Skeletal muscle tissue (tissue), 4 donors: ENCODE measurements around the gene NAP1L4. TPM values are rescaled to one million over a fixed set of nuclear protein-coding genes. Genes with fewer than 3 reads are reported as not detected.
A peak's percentile ranks its signal among the peaks of the same experiment; 100 is the strongest.

Experiments used
- H3K27ac ChIP-seq: one replicate; pipeline ENCODE4 v1.7.0; 2013; ENCODE audit warnings: mild to moderate bottlenecking, low read depth, low read length, inconsistent platforms
- H3K27me3 ChIP-seq, 3 donors: one replicate each; pipeline ENCODE4 v1.7.0; 2013; ENCODE audit warnings: low read length in 3 of 3; ENCODE audit not compliant: control insufficient read depth in 3 of 3, insufficient read depth in 3 of 3
- H3K36me3 ChIP-seq, 3 donors: one replicate each; pipeline ENCODE4 v1.7.0; 2013; ENCODE audit warnings: low read length in 3 of 3; ENCODE audit not compliant: control insufficient read depth in 3 of 3, insufficient read depth in 3 of 3
- H3K4me1 ChIP-seq, 3 donors: one replicate each; pipeline ENCODE4 v1.7.0; 2013; ENCODE audit warnings: low read length in 3 of 3, mild to moderate bottlenecking in 3 of 3; ENCODE audit not compliant: control insufficient read depth in 3 of 3, insufficient read depth in 3 of 3
- H3K4me3 ChIP-seq, 3 donors: one replicate each; pipeline ENCODE4 v1.7.0; 2013; ENCODE audit warnings: low read length in 3 of 3
- H3K9ac ChIP-seq, 3 donors: one replicate each; pipeline ENCODE4 v1.7.0; 2013; ENCODE audit warnings: low read length in 3 of 3, mild to moderate bottlenecking in 3 of 3, moderate library complexity in 2 of 3, low read depth in 1 of 3
- H3K9me3 ChIP-seq, 3 donors: one replicate each; pipeline ENCODE4 v1.7.0; 2013; ENCODE audit warnings: low read length in 3 of 3; ENCODE audit not compliant: control insufficient read depth in 3 of 3
- total RNA-seq: library from RNA; depleted of rRNA; stranded (reverse); fragments of >200 nt; gene quantifications from one replicate; pipeline ENCODE4 v1.2.3, GENCODE V29; 2014
- donor health status: Osteomylitis.

Gene NAP1L4
- total RNA-seq, 1 donor from 2014 or later = 148 TPM

DNA sequence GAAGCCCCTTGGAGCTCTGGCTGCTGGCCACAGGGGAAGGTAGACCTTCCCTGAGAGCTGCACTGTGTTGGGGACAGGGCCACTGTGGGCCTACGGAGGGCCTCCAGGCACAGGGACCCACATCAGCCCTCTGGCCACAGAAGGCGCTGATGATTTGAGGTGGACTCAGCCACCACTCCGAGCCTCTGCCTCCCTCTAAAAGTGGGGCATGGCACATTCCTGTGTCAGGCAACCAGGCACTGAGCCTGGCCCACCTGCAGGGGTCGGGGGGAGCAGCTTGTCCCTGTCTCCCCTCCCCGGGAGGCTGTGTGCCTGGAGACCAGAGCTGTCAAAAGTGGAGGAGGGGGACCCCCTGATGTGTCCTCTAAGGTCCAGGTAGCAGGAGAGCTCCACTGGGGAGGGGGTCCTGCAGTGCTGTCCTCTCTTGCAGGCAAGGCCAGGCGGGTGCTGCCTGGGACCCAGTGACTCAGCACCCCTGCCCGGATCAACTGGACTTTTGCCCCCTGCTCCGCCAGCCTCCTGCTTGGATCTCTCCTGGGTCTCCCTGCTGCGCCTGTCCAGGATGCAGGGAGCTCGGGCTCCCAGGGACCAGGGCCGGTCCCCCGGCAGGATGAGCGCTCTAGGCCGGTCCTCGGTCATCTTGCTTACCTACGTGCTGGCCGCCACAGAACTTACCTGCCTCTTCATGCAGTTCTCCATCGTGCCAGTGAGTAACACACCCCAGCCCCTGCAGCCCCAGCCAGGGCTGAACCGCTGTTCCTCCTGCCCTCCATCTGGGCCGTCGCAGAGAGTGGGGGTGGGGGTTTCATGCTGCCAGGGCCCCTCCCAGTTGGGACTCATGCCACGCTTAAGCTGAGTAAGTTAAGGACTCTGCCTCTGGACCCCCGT, 89.1 kb downstream of the NAP1L4 start:
- H3K27ac ChIP-seq = no peak overlapping the region
- peaks cover 0 to 3% (median 2%) of the 10 kb centered on the region in 3 donors for H3K9me3 ChIP-seq
- H3K9ac ChIP-seq = peak overlapping the region in 2 of 3 donors; percentile 56 to 78
- H3K4me3 ChIP-seq = peak overlapping the region in 2 of 3 donors; percentile 54 to 77
- H3K36me3 ChIP-seq = peaks cover 0 to 1% (median 0%) of the 10 kb centered on the region in 3 donors
- peaks cover 0 to 25% (median 24%) of the 10 kb centered on the region in 3 donors for H3K27me3 ChIP-seq
- H3K4me1 ChIP-seq = peaks cover 24 to 42% (median 26%) of the 10 kb centered on the region in 3 donors

GRCh38 chr11:2901854-2902783, 90.0 kb downstream of the NAP1L4 start:
- Histone ChIP-seq H3K4me3 (peak overlapping the region; percentile 54 to 77 (median 76)), H3K27me3 (peaks cover 0 to 20% (median 15%) of the 10 kb centered on the region in 3 donors), H3K36me3 (peaks cover 0 to 1% (median 0%) of the 10 kb centered on the region in 3 donors), H3K27ac (peak overlapping the region; percentile 55), H3K9me3 (no peaks in the 10 kb centered on the region), H3K9ac (peak overlapping the region in 2 of 3 donors; percentile 60 to 78), H3K4me1 (peaks cover 24 to 42% (median 26%) of the 10 kb centered on the region in 3 donors)

DNA sequence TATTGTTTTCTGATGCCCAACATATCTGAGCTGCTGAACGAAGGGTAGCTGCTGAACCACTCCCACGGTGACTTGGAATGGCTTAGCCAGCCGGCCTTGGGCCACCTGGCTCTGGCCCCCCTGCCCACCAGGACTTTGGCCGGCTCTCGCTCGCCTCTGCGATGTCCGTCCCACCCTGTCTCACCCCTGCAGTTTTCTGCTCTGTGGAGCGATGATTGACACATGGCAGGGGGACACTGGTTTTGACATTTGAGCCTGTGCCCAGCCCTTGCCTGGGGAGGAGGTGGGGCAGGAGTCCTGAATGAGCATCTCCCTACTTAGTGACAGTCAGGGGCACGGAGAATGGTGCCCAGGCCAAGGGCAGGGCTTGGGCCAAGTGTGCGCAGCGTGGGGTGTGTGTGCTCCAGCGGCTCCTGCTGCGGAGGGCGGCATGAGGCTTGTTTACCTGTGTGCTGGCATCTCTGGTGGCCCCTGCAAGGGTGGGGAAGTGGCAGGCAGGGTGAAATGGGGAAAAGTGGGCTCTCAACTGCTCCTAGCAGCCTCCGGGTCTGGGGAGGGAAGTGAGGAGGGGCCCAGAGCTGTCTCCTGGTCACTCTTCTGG, 90.8 kb downstream of the NAP1L4 start:
- H3K27ac ChIP-seq = peak overlapping the region; percentile 55
- peaks cover 24 to 42% (median 26%) of the 10 kb centered on the region in 3 donors for H3K4me1 ChIP-seq
- H3K9me3 ChIP-seq = no peaks in the 10 kb centered on the region
- H3K4me3 ChIP-seq = peak overlapping the region in 2 of 3 donors; percentile 32 to 58
- H3K27me3 ChIP-seq = peaks cover 0 to 20% (median 15%) of the 10 kb centered on the region in 3 donors
- peak overlapping the region in 2 of 3 donors; percentile 60 to 74 for H3K9ac ChIP-seq
- H3K36me3 ChIP-seq = peaks cover 0 to 1% (median 0%) of the 10 kb centered on the region in 3 donors

DNA sequence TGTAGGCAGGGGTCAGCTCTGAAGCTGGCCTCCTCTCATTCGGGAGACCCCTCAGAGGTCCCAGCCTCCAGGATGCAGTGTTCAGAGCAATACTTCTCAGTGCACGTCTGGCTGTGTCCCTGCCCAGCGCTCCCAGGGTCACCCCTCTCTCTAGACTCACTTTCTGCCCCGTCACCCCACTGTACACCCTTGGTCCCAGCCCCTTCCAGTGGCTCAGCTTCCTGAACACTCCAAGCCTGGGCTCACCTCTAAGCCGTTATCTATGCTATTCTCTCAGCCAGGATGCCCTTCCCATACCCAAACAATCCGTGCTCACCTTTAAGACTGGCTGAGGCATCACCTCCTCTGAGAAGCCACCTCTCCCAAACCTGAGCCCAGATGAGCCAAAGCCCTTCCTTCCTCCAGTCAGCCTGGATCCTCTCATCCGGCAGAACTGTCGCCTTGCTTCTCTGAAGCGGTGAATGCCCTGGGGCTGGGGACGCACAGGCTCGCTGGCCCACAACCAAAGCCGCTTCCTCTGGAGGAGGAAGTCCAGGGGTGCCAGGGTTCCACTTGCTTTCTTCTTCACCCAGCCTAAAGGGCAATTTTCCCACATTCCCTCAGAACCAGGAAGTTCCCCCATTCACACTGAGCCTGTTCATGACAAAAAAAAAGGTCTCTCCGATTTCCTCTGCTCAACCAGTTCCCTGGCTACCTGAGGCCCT, 92.9 kb downstream of the NAP1L4 start:
- H3K36me3 ChIP-seq = no peaks in the 10 kb centered on the region
- H3K4me1 ChIP-seq = peaks cover 24 to 42% (median 26%) of the 10 kb centered on the region in 3 donors
- peak overlapping the region in 1 of 3 donors; percentile 23 for H3K9ac ChIP-seq
- peak overlapping the region; percentile 70 for H3K27ac ChIP-seq
- no peaks in the 10 kb centered on the region for H3K9me3 ChIP-seq
- H3K27me3 ChIP-seq = peaks cover 0 to 11% (median 5%) of the 10 kb centered on the region in 3 donors
- H3K4me3 ChIP-seq = peak overlapping the region in 2 of 3 donors; percentile 7 to 22

GRCh38 chr11:2898366-2899079, 93.6 kb downstream of the NAP1L4 start:
- H3K9me3 ChIP-seq = no peaks in the 10 kb centered on the region
- H3K27ac ChIP-seq = peak overlapping the region; percentile 70
- H3K27me3 ChIP-seq = peaks cover 0 to 10% (median 5%) of the 10 kb centered on the region in 3 donors
- H3K4me3 ChIP-seq = no peak overlapping the region
- H3K36me3 ChIP-seq = no peaks in the 10 kb centered on the region
- H3K4me1 ChIP-seq = peaks cover 24 to 41% (median 26%) of the 10 kb centered on the region in 3 donors
- H3K9ac ChIP-seq = no peak overlapping the region

- H3K4me3 ChIP-seq = no peak overlapping the region
These were observed 95.1 kb downstream of the NAP1L4 start for GRCh38 chr11:2897048-2897447.

DNA sequence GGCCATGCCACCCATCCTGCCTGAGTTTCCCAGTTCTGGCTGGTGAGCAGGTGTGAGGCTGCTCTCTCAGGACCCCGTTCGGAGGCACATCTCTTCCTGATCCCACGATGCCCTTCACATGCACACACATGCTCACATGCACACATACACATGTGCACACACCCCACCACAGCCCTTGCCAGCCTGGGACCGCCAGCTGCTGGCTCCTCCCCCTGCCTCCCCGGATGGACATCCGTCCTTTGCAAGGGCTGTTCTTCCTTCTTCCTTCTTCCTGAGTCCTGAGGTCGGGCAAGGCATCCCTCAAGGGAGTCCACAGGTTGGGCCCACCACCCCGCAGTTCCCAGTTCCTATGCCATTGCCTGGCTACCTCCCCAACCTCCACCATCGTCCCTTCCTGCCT, 96.1 kb downstream of the NAP1L4 start:
- Histone ChIP-seq H3K36me3 (no peaks in the 10 kb centered on the region), H3K27me3 (peaks cover 0 to 2% (median 0%) of the 10 kb centered on the region in 3 donors), H3K27ac (no peak overlapping the region), H3K4me1 (peaks cover 23 to 38% (median 25%) of the 10 kb centered on the region in 3 donors), H3K4me3 (no peak overlapping the region), H3K9ac (no peak overlapping the region), H3K9me3 (no peaks in the 10 kb centered on the region)

More at GRCh38 chr11:2897048-2897447, 95.1 kb downstream of the NAP1L4 start:
- Histone ChIP-seq H3K36me3 (no peaks in the 10 kb centered on the region), H3K9me3 (no peaks in the 10 kb centered on the region), H3K27me3 (no peaks in the 10 kb centered on the region), H3K9ac (no peak overlapping the region), H3K4me1 (peaks cover 20 to 38% (median 21%) of the 10 kb centered on the region in 3 donors), H3K27ac (no peak overlapping the region)
